ENCODE data around the gene WWC1.
A peak's percentile ranks its signal among the peaks of the same experiment; 100 is the strongest.

The WWC1 gene

DNA sequence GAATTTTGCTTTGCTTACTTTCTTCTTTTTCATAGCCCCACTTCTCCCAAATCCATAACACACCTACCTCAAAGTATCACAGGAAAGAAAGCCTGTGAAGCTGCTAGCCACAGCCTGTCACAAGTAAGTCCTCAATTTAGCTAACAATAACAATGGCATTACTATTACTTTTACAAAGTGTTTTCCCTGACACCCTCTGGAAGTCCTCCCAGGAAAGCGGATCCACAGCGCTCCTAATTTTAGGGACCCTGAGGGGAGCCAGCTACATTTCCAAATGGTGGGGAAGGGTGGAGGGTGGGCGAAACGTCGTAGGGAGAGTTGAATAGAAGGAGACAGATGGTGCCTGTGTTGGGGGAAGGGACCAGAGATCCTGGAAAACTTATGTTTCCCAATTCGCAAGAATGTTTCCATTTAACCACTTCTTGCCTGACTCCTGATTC lies 523 bp upstream of the WWC1 start:
- Histone ChIP-seq H3K27me3 (ENCODE audit: control insufficient read depth, insufficient read depth, low read length) (peaks cover 4% of the 10 kb centered on the region), H3K27ac (ENCODE audit: low read depth, low read length) (no peak overlapping the region), H3K4me3 (ENCODE audit: low read length) (peak overlapping the region; percentile 42), H3K9ac (ENCODE audit: low read length) (no peak overlapping the region), H3K36me3 (ENCODE audit: control insufficient read depth, insufficient read depth, low read length) (no peaks in the 10 kb centered on the region), H3K4me1 (ENCODE audit: control insufficient read depth, insufficient read depth, low read length) (no peaks in the 10 kb centered on the region)

GRCh38 chr5:168291964-168292785 lies 730 bp downstream of the WWC1 start:
- Histone ChIP-seq H3K9ac (ENCODE audit: low read length) (no peak overlapping the region), H3K4me1 (ENCODE audit: control insufficient read depth, insufficient read depth, low read length) (no peaks in the 10 kb centered on the region), H3K27ac (ENCODE audit: low read depth, low read length) (no peak overlapping the region)

GRCh38 chr5:168292786-168293696 lies 1.6 kb downstream of the WWC1 start:
- Histone ChIP-seq H3K27me3 (ENCODE audit: control insufficient read depth, insufficient read depth, low read length) (peaks cover 4% of the 10 kb centered on the region), H3K27ac (ENCODE audit: low read depth, low read length) (no peak overlapping the region), H3K36me3 (ENCODE audit: control insufficient read depth, insufficient read depth, low read length) (no peaks in the 10 kb centered on the region), H3K4me3 (ENCODE audit: low read length) (peak overlapping the region; percentile 34), H3K4me1 (ENCODE audit: control insufficient read depth, insufficient read depth, low read length) (no peaks in the 10 kb centered on the region), H3K9ac (ENCODE audit: low read length) (no peak overlapping the region)

More at GRCh38 chr5:168291964-168292785, 730 bp downstream of the WWC1 start:
- no peaks in the 10 kb centered on the region for H3K36me3 ChIP-seq (ENCODE audit: control insufficient read depth, insufficient read depth, low read length)
- H3K4me3 ChIP-seq (ENCODE audit: low read length): peak overlapping the region; percentile 42
- peaks cover 4% of the 10 kb centered on the region for H3K27me3 ChIP-seq (ENCODE audit: control insufficient read depth, insufficient read depth, low read length)

- Histone ChIP-seq H3K4me1 (ENCODE audit: control insufficient read depth, insufficient read depth, low read length) (no peaks in the 10 kb centered on the region), H3K36me3 (ENCODE audit: control insufficient read depth, insufficient read depth, low read length) (no peaks in the 10 kb centered on the region), H3K9ac (ENCODE audit: low read length) (no peak overlapping the region), H3K27ac (ENCODE audit: low read depth, low read length) (no peak overlapping the region), H3K27me3 (ENCODE audit: control insufficient read depth, insufficient read depth, low read length) (peaks cover 4% of the 10 kb centered on the region), H3K4me3 (ENCODE audit: low read length) (no peak overlapping the region)
Measured at GRCh38 chr5:168295574-168296201, 4.2 kb downstream of the WWC1 start.

GRCh38 chr5:168296682-168297081 lies 5.2 kb downstream of the WWC1 start:
- Histone ChIP-seq H3K4me3 (ENCODE audit: low read length) (no peak overlapping the region), H3K27me3 (ENCODE audit: control insufficient read depth, insufficient read depth, low read length) (peaks cover 4% of the 10 kb centered on the region), H3K4me1 (ENCODE audit: control insufficient read depth, insufficient read depth, low read length) (no peaks in the 10 kb centered on the region), H3K9ac (ENCODE audit: low read length) (no peak overlapping the region), H3K27ac (ENCODE audit: low read depth, low read length) (no peak overlapping the region), H3K36me3 (ENCODE audit: control insufficient read depth, insufficient read depth, low read length) (no peaks in the 10 kb centered on the region)

- Histone ChIP-seq H3K4me3 (ENCODE audit: low read length) (no peak overlapping the region), H3K27me3 (ENCODE audit: control insufficient read depth, insufficient read depth, low read length) (no peaks in the 10 kb centered on the region), H3K4me1 (ENCODE audit: control insufficient read depth, insufficient read depth, low read length) (no peaks in the 10 kb centered on the region), H3K9ac (ENCODE audit: low read length) (no peak overlapping the region), H3K36me3 (ENCODE audit: control insufficient read depth, insufficient read depth, low read length) (no peaks in the 10 kb centered on the region), H3K27ac (ENCODE audit: low read depth, low read length) (no peak overlapping the region)
Measured at GRCh38 chr5:168298949-168299348, 7.5 kb downstream of the WWC1 start.

- H3K36me3 ChIP-seq (ENCODE audit: control insufficient read depth, insufficient read depth, low read length): no peaks in the 10 kb centered on the region
- H3K27me3 ChIP-seq (ENCODE audit: control insufficient read depth, insufficient read depth, low read length): no peaks in the 10 kb centered on the region
- no peaks in the 10 kb centered on the region for H3K4me1 ChIP-seq (ENCODE audit: control insufficient read depth, insufficient read depth, low read length)
- H3K27ac ChIP-seq (ENCODE audit: low read depth, low read length): no peak overlapping the region
- no peak overlapping the region for H3K9ac ChIP-seq (ENCODE audit: low read length)
- H3K4me3 ChIP-seq (ENCODE audit: low read length): no peak overlapping the region
Measured at GRCh38 chr5:168299372-168299771, 7.9 kb downstream of the WWC1 start.

GRCh38 chr5:168300326-168301182 lies 9.1 kb downstream of the WWC1 start:
- Histone ChIP-seq H3K4me1 (ENCODE audit: control insufficient read depth, insufficient read depth, low read length) (no peaks in the 10 kb centered on the region), H3K27me3 (ENCODE audit: control insufficient read depth, insufficient read depth, low read length) (no peaks in the 10 kb centered on the region), H3K36me3 (ENCODE audit: control insufficient read depth, insufficient read depth, low read length) (no peaks in the 10 kb centered on the region), H3K27ac (ENCODE audit: low read depth, low read length) (no peak overlapping the region), H3K4me3 (ENCODE audit: low read length) (no peak overlapping the region), H3K9ac (ENCODE audit: low read length) (no peak overlapping the region)

- no peak overlapping the region for H3K4me3 ChIP-seq (ENCODE audit: low read length)
- H3K9ac ChIP-seq (ENCODE audit: low read length): no peak overlapping the region
- no peaks in the 10 kb centered on the region for H3K4me1 ChIP-seq (ENCODE audit: control insufficient read depth, insufficient read depth, low read length)
- H3K27me3 ChIP-seq (ENCODE audit: control insufficient read depth, insufficient read depth, low read length): no peaks in the 10 kb centered on the region
- no peak overlapping the region for H3K27ac ChIP-seq (ENCODE audit: low read depth, low read length)
- no peaks in the 10 kb centered on the region for H3K36me3 ChIP-seq (ENCODE audit: control insufficient read depth, insufficient read depth, low read length)
Measured at GRCh38 chr5:168301593-168302390, 10.3 kb downstream of the WWC1 start.

DNA sequence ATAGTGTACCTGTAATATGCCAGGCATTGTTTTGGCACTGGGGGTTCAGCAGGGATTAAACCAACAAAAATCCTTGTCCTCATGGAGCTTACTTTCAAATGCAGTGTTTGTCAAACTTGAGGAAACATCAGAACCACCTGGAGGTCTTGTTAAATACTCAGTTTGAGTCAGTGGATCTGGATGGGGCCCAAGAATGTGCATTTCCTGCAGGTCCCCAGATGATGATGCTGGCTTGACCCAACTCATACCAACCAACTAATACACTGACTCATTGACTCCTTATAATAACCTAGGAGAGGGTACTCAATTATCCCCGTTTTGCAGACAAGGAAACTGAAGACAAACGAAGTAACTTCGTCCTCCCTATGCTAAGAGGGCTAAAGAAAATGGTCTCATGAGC lies 11.3 kb downstream of the WWC1 start:
- Histone ChIP-seq H3K9ac (ENCODE audit: low read length) (no peak overlapping the region), H3K27me3 (ENCODE audit: control insufficient read depth, insufficient read depth, low read length) (no peaks in the 10 kb centered on the region), H3K4me1 (ENCODE audit: control insufficient read depth, insufficient read depth, low read length) (no peaks in the 10 kb centered on the region), H3K4me3 (ENCODE audit: low read length) (no peak overlapping the region), H3K27ac (ENCODE audit: low read depth, low read length) (no peak overlapping the region), H3K36me3 (ENCODE audit: control insufficient read depth, insufficient read depth, low read length) (no peaks in the 10 kb centered on the region)

GRCh38 chr5:168303393-168304025 lies 12.1 kb downstream of the WWC1 start:
- no peak overlapping the region for H3K4me3 ChIP-seq (ENCODE audit: low read length)
- no peaks in the 10 kb centered on the region for H3K4me1 ChIP-seq (ENCODE audit: control insufficient read depth, insufficient read depth, low read length)
- no peaks in the 10 kb centered on the region for H3K36me3 ChIP-seq (ENCODE audit: control insufficient read depth, insufficient read depth, low read length)
- no peak overlapping the region for H3K9ac ChIP-seq (ENCODE audit: low read length)
- no peaks in the 10 kb centered on the region for H3K27me3 ChIP-seq (ENCODE audit: control insufficient read depth, insufficient read depth, low read length)
- H3K27ac ChIP-seq (ENCODE audit: low read depth, low read length): no peak overlapping the region
